GM23248 (cell line): ENCODE results near the gene PLIN3.

ENCODE experiments used
- EZH2 ChIP-seq: fragments of 200-600 bp; sonication (generic); IDR thresholded peaks from 2 replicates; pipeline ENCODE4 v1.6.1; 2018; ENCODE audit warnings: antibody characterized with exemption, mild to moderate bottlenecking; ENCODE audit not compliant: insufficient read depth, poor library complexity, severe bottlenecking
- EZH2phosphoT487 ChIP-seq: fragments of 200-600 bp; sonication (generic); IDR thresholded peaks from 2 replicates; pipeline ENCODE4 v1.6.1; 2018; ENCODE audit warnings: antibody characterized with exemption, moderate library complexity, mild to moderate bottlenecking, low read depth; ENCODE audit not compliant: insufficient read depth

- no peak for TF ChIP-seq EZH2phosphoT487
- TF ChIP-seq EZH2 = no peak
These were observed 42.6 kb upstream of the PLIN3 start for GRCh38 chr19:4909897-4910593.
